ENCODE results near the gene VAMP4.

- TF ChIP-seq POLR2A (IDR thresholded peaks at IDR 0.05) (no peak), CTCF (IDR thresholded peaks at IDR 0.05 in 8 of 11, conservative IDR thresholded peaks at IDR 0.05 in 3 of 11) (no peak), POLR2AphosphoS5 (IDR thresholded peaks at IDR 0.05) (no peak)
Observed at GRCh38 chr1:171663854-171664575, 77.8 kb downstream of the VAMP4 start.
